Cardiac atrium fibroblast (primary cell): Measurements from ENCODE around the gene FAM241B. TPM values are rescaled to one million over a fixed set of nuclear protein-coding genes. Genes with fewer than 3 reads are reported as not detected.

ENCODE experiments used
- total RNA-seq: library from RNA; depleted of rRNA; stranded (reverse); fragments of >200 nt; gene quantifications from 2 replicates; pipeline ENCODE4 v1.2.3, GENCODE V29; 2015

Gene FAM241B
- total RNA-seq = not detected in 2 replicates

GRCh38 chr10:69629897-69630650 lies at the start of gene FAM241B:
Gene FAM241B, plus strand, starts transcription at chr10:69630247. Its CDS starts 1,497 bp downstream, at chr10:69631744.

Other genes starting within 250 kb of the FAM241B start
- 0.18 TPM in 1 of 2 replicates, not detected in the other for gene TACR2, start 213.3 kb upstream of the FAM241B start, total RNA-seq
- 6.0 and 7.4 TPM in 2 replicates for gene TSPAN15, start 178.8 kb upstream of the FAM241B start, total RNA-seq
- gene NEUROG3, start 56.8 kb upstream of the FAM241B start, total RNA-seq = not detected in 2 replicates
- 26.9 and 27.9 TPM in 2 replicates for gene COL13A1, start 171.7 kb downstream of the FAM241B start, total RNA-seq